Measurements from ENCODE around the gene ARAP1.

Gene ARAP1

GRCh38 chr11:72668629-72669347 lies 83.4 kb downstream of the ARAP1 start:
- DNase-seq (ENCODE audit: low read depth in 1 of 2, low spot score in 1 of 2): no peak

- no peak for DNase-seq (ENCODE audit: low read depth in 1 of 2, low spot score in 1 of 2)
These were observed 86.2 kb downstream of the ARAP1 start for GRCh38 chr11:72665911-72666472.

GRCh38 chr11:72662036-72662435 lies 90.2 kb downstream of the ARAP1 start:
- DNase-seq (ENCODE audit: low read depth in 1 of 2, low spot score in 1 of 2): no peak

- no peak for DNase-seq (ENCODE audit: low read depth in 1 of 2, low spot score in 1 of 2)
These were observed 90.7 kb downstream of the ARAP1 start for GRCh38 chr11:72661486-72661885.

GRCh38 chr11:72658989-72659640 lies 93.1 kb downstream of the ARAP1 start:
- DNase-seq (ENCODE audit: low read depth in 1 of 2, low spot score in 1 of 2): no peak

- no peak for DNase-seq (ENCODE audit: low read depth in 1 of 2, low spot score in 1 of 2)
These were observed 94.7 kb downstream of the ARAP1 start for GRCh38 chr11:72657411-72658100.

- DNase-seq (ENCODE audit: low read depth in 1 of 2, low spot score in 1 of 2): no peak
These were observed 96.2 kb downstream of the ARAP1 start for GRCh38 chr11:72655896-72656464.

GRCh38 chr11:72655014-72655413 lies 97.2 kb downstream of the ARAP1 start:
- no peak for DNase-seq (ENCODE audit: low read depth in 1 of 2, low spot score in 1 of 2)

GRCh38 chr11:72653649-72654048 lies 98.6 kb downstream of the ARAP1 start:
- no peak for DNase-seq (ENCODE audit: low read depth in 1 of 2, low spot score in 1 of 2)

GRCh38 chr11:72652873-72653630 lies 99.2 kb downstream of the ARAP1 start:
- no peak for DNase-seq (ENCODE audit: low read depth in 1 of 2, low spot score in 1 of 2)

GRCh38 chr11:72652133-72652532 lies 100.1 kb downstream of the ARAP1 start:
- no peak for DNase-seq (ENCODE audit: low read depth in 1 of 2, low spot score in 1 of 2)

GRCh38 chr11:72649215-72649976 lies 102.8 kb downstream of the ARAP1 start:
- DNase-seq (ENCODE audit: low read depth in 1 of 2, low spot score in 1 of 2): no peak

- no peak for DNase-seq (ENCODE audit: low read depth in 1 of 2, low spot score in 1 of 2)
These were observed 103.6 kb downstream of the ARAP1 start for GRCh38 chr11:72648384-72649136.

- no peak for DNase-seq (ENCODE audit: low read depth in 1 of 2, low spot score in 1 of 2)
These were observed 104.3 kb downstream of the ARAP1 start for GRCh38 chr11:72647882-72648281.

- DNase-seq (ENCODE audit: low read depth in 1 of 2, low spot score in 1 of 2): no peak
These were observed 105.7 kb downstream of the ARAP1 start for GRCh38 chr11:72646472-72646871.

- no peak for DNase-seq (ENCODE audit: low read depth in 1 of 2, low spot score in 1 of 2)
These were observed 106.2 kb downstream of the ARAP1 start for GRCh38 chr11:72646024-72646423.

- no peak for DNase-seq (ENCODE audit: low read depth in 1 of 2, low spot score in 1 of 2)
These were observed 108.7 kb downstream of the ARAP1 start for GRCh38 chr11:72643547-72643946.

GRCh38 chr11:72642884-72643522 lies 109.2 kb downstream of the ARAP1 start:
- peak; percentile 40 to 59 for DNase-seq (ENCODE audit: low read depth in 1 of 2, low spot score in 1 of 2)

Measured in stimulated activated CD4-positive, alpha-beta T cell treated with anti-CD3 and anti-CD28 coated beads, Interleukin-15, amount 100 ng/mL, for 1 hour (primary cell).